K562 (cell line): ENCODE data around the gene KCTD13. TPM values are rescaled to one million over a fixed set of nuclear protein-coding genes. Genes with fewer than 3 reads are reported as not detected.
A peak's percentile ranks its signal among the peaks of the same experiment; 100 is the strongest.

Source experiments
- AFF4 ChIP-seq: sonication (generic); formaldehyde crosslinking; IDR thresholded peaks from 2 replicates; pipeline ENCODE4 v1.8.0; 2023; ENCODE audit warnings: mild to moderate bottlenecking, missing genetic modification reagents
- BRD4 ChIP-seq: fragments of 200-600 bp; sonication (generic); IDR thresholded peaks from 2 replicates; pipeline ENCODE4 v1.6.1; 2017; ENCODE audit warnings: inconsistent platforms
- CBX5 ChIP-seq: IDR thresholded peaks from 2 replicates; pipeline ENCODE4 v1.6.1; 2014; ENCODE audit warnings: low read depth, borderline replicate concordance
- CREB3L1 ChIP-seq: fragments of 450-650 bp; IDR thresholded peaks from 2 replicates; pipeline ENCODE4 v1.6.1; 2014; ENCODE audit warnings: low read depth, mild to moderate bottlenecking, moderate library complexity, borderline replicate concordance
- GABPA ChIP-seq: fragments of 200-800 bp; sonication (Bioruptor generic); conservative IDR thresholded peaks from 2 replicates; pipeline ENCODE4 v1.6.1; 2016; ENCODE audit warnings: low read depth, missing genetic modification characterization, missing compliant biosample characterization
- HEY1 ChIP-seq: fragments of 250-450 bp; sonication (Bioruptor Pico); IDR thresholded peaks from 2 replicates; pipeline ENCODE4 v1.5.0; 2020; ENCODE audit warnings: mild to moderate bottlenecking, moderate library complexity, borderline replicate concordance
- MXD1 ChIP-seq: fragments of 250-450 bp; sonication (Bioruptor Pico); IDR thresholded peaks from 2 replicates; pipeline ENCODE4 v1.8.0; 2021; ENCODE audit warnings: borderline replicate concordance, mild to moderate bottlenecking, moderate library complexity; ENCODE audit not compliant: poor library complexity, severe bottlenecking
- NCOA6 ChIP-seq: fragments of 450-650 bp; IDR thresholded peaks from 2 replicates; pipeline ENCODE4 v1.6.1; 2017; ENCODE audit warnings: mild to moderate bottlenecking
- NFXL1 ChIP-seq: fragments of 450-650 bp; formaldehyde crosslinking; IDR thresholded peaks from 2 replicates; pipeline ENCODE4 v1.4.0; 2021; ENCODE audit warnings: mild to moderate bottlenecking
- RBM39 ChIP-seq: fragments of 200-400 bp; formaldehyde crosslinking; optimal IDR thresholded peaks from 2 replicates; pipeline ENCODE3; 2018; ENCODE audit warnings: low read depth, low read length
- TCF7 ChIP-seq: sonication (generic); IDR thresholded peaks from 2 replicates; pipeline ENCODE4 v1.6.1; 2016; ENCODE audit warnings: antibody characterized with exemption, borderline replicate concordance
- USF1 ChIP-seq: sonication (generic); formaldehyde crosslinking; IDR thresholded peaks from 2 replicates; pipeline ENCODE4 v1.9.0; 2022; ENCODE audit warnings: mild to moderate bottlenecking, missing genetic modification reagents
- XRCC5 ChIP-seq: fragments of 200-400 bp; formaldehyde crosslinking; IDR thresholded peaks from 2 replicates; pipeline ENCODE4 v1.6.1; 2017; ENCODE audit warnings: low read depth, mild to moderate bottlenecking, low read length
- ZKSCAN8 ChIP-seq: fragments of 200-800 bp; sonication (Bioruptor generic); IDR thresholded peaks from 2 replicates; pipeline ENCODE4 v1.6.1; 2016; ENCODE audit warnings: missing genetic modification characterization, missing compliant biosample characterization
- ZNF253 ChIP-seq: fragments of 250-450 bp; sonication (Bioruptor Pico); conservative IDR thresholded peaks from 2 replicates; pipeline ENCODE4 v1.6.1; 2021; ENCODE audit warnings: mild to moderate bottlenecking
- ZNF263 ChIP-seq: sonication (generic); formaldehyde crosslinking; IDR thresholded peaks from 2 replicates; pipeline ENCODE4 v1.8.0; 2022; ENCODE audit warnings: mild to moderate bottlenecking, missing genetic modification reagents, borderline replicate concordance
- ZNF551 ChIP-seq: fragments of 250-450 bp; sonication (Bioruptor Pico); IDR thresholded peaks from 2 replicates; pipeline ENCODE4 v1.5.0; 2021; ENCODE audit warnings: mild to moderate bottlenecking, moderate library complexity
- ZNF778 ChIP-seq: fragments of 450-650 bp; formaldehyde crosslinking; IDR thresholded peaks from 2 replicates; pipeline ENCODE4 v1.4.0; 2020; ENCODE audit warnings: mild to moderate bottlenecking, moderate library complexity
- ZNF79 ChIP-seq: fragments of 250-450 bp; sonication (Bioruptor Pico); IDR thresholded peaks from 2 replicates; pipeline ENCODE4 v1.4.0; 2020; ENCODE audit warnings: low read depth, mild to moderate bottlenecking, moderate library complexity
- polyA plus RNA-seq, 8 experiments: library from polyadenylated mRNA; depleted of rRNA in 4 of 8; stranded (reverse) in 5 of 8; unstranded in 3 of 8; fragments of >200 nt; fragmentation: Nextera tagmentation in 2 of 8; fragmentation: Illumina TruSeq in 1 of 8; extraction: Ambion mirVana in 2 of 8; extraction: Trizol in 1 of 8; gene quantifications; 2 replicates each; pipeline versions ENCODE4 v1.2.1 to v1.2.3, GENCODE V29; 2011 to 2014; ENCODE audit warnings: inconsistent platforms in 1 of 8, missing spikeins in 1 of 8
- total RNA-seq, 7 experiments: library from RNA; depleted of rRNA in 6 of 7; stranded (reverse); fragments of >200 nt in 6 of 7; fragmentation: Illumina TruSeq in 2 of 7; extraction: Trizol in 2 of 7; gene quantifications; 2 replicates each; pipeline versions ENCODE4 v1.2.1 to v1.2.3, GENCODE V29; 2011 to 2021; ENCODE audit warnings: low replicate concordance in 1 of 7

KCTD13 gene
- total and polyA plus RNA-seq, 9 of the 15 experiments (the other 6 are each of a cell fraction or from before 2014, with no cell fraction given): 1.0 to 20.6 (median 9.8) TPM

- TF ChIP-seq MXD1 (no peak), ZNF263 (0 out of 2 replicates have a peak, but pooled peaks have one; percentile 6), ZNF253 (no peak), ZNF79 (CRISPR knock-in tag) (no peak), ZNF551 (no peak), ZNF778 (CRISPR knock-in tag) (no peak), NFXL1 (CRISPR knock-in tag) (no peak), XRCC5 (no peak), BRD4 (no peak), CREB3L1 (no peak), RBM39 (no peak), ZKSCAN8 (CRISPR knock-in tag) (no peak), AFF4 (CRISPR knock-in tag) (no peak), GABPA (tag) (peak; percentile 63), HEY1 (peak; percentile 56; the same call in 1 of the 2 replicates), NCOA6 (no peak), CBX5 (no peak), TCF7 (no peak), USF1 (CRISPR knock-in tag) (no peak)
Measured at GRCh38 chr16:29925781-29926710, at the start of gene KCTD13 (continued).
